COLO829 (cell line): ENCODE measurements around the gene KRTAP10-6.
"Not testable (repeated sequence)": the region's sequence is repeated elsewhere in the genome, so short reads cannot be mapped to it uniquely, and the experiment has no call there.

Experiments
- DNase-seq: peaks from one replicate; pipeline ENCODE4 v3.0.0; 2012; ENCODE audit warnings: low spot score

Gene KRTAP10-6

DNA sequence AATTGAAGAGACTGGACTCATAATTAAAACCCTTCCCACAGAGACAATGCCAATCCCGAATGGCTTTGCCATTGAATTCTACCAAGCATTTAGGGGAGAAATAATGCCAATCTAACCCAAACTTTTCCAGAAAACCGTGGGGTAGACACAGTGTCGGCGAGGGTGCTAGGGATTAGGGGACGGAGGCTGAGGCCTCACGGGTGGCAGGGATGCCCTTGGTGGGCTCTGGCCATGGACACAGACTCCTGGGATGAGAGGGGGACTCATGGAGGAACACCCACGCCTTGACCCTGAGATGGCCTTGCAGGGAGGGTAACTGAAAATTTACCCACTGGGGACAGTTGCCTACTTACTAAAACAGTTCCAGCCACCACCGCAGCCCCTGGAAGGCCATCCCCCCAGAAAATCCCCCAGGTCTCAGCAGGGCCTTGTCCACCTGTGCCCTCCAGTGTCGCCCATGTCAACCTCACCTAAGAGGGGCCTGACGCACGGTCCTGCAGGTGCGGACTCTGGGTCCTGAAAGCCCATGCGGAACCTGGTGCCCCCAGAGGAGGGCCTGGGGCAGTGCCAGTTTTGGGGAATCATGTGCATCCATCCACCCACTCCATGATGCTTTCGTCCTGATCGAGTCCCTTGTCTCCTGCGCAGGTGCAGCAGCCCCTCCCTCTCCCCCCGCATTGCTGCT lies 13.8 kb downstream of the KRTAP10-6 start:
- no peak for DNase-seq

DNA sequence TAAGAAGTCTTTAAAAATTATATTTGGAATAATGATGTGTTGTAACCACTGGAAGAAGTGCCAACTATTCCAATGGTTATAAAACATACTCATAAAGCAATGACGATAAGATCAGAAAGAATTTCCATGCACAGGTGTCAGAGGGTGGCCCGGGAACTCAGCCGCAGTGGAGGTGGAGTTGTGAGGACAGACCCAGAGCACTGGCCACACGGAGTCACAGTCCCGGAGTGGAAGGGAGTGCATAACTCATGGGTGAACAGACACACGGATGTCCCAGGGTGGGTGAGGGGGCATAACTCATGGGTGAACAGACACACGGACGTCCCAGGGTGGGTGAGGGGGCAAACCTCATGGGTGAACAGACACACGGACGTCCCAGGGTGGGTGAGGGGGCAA lies 16.3 kb downstream of the KRTAP10-6 start:
- no peak for DNase-seq

DNA sequence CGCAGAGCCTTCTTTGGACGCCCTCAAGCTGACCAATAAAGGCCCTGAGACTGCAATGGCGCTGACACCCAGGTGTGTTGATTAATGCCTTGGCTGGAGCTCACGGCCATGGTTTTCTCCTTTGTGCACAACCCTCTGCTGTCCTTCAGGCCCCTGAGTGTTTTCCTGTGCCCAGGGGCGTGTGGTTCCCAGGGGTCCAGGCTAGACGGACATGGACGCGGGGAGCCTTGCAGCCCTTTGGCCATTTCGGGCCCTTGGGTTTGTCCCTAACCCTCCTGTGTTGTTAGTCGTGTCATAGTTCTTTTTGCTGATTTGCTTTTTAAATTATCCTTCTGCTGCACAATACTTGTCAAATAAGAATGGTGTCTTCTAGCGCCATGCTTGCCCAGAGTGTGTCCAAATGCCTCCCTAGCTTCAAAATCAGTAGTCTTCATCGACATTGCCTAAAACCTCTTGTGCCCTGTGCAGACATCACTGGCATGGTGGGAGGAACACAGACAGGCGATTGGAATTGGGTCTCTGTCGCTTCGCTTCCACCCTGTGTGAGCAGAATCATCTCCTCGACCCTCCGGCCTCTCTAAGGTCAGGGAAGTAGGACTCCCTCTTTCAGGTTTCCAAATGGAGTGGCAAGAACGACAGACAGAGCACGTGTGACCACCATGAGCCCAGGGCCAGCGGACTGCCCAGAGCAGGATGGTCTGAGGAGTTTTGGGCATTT lies 16.8 kb downstream of the KRTAP10-6 start:
- DNase-seq, result no peak

DNA sequence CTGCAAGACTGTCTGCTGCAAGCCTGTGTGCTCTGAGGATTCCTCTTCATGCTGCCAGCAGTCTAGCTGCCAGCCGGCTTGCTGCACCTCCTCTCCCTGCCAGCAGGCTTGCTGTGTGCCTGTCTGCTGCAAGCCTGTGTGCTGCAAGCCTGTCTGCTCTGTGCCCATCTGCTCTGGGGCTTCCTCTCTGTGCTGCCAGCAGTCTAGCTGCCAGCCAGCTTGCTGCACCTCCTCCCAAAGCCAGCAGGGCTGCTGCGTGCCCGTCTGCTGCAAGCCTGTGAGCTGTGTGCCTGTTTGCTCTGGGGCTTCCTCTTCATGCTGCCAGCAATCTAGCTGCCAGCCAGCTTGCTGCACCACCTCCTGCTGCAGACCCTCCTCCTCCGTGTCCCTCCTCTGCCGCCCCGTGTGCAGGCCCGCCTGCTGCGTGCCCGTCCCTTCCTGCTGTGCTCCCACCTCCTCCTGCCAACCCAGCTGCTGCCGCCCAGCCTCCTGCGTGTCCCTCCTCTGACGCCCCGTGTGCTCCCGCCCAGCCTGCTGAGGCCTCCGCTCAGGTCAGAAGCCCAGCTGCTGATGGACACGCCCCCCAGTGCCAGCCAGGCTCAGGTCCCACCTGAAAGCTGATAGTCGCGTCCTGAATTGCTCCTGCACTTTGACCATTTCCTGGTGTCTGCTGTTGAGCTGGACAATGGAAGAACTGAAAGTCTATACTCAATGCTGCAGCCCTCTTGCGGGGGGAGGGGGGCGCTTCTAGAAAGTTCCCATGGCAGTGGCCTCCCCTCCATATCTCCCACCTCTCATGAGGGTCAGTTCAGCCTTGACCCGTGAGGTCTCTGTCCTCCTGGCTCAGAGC lies 17.6 kb downstream of the KRTAP10-6 start:
- no peak for DNase-seq

DNA sequence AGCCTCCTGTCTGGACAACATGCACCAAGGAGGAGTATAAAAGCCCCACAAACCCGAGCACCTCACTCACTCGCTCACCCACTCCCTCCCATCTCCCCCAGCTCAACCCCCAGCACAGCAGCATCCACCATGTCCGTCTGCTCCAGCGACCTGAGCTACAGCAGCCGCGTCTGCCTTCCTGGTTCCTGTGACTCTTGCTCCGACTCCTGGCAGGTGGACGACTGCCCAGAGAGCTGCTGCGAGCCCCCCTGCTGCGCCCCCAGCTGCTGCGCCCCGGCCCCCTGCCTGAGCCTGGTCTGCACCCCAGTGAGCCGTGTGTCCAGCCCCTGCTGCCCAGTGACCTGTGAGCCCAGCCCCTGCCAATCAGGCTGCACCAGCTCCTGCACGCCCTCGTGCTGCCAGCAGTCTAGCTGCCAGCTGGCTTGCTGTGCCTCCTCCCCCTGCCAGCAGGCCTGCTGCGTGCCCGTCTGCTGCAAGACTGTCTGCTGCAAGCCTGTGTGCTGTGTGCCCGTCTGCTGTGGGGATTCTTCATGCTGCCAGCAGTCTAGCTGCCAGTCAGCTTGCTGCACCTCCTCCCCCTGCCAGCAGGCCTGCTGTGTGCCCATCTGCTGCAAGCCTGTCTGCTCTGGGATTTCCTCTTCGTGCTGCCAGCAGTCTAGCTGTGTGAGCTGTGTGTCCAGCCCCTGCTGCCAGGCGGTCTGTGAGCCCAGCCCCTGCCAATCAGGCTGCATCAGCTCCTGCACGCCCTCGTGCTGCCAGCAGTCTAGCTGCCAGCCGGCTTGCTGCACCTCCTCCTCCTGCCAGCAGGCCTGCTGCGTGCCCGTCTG lies 18.5 kb downstream of the KRTAP10-6 start, which contains the start of gene KRTAP10-4:
KRTAP10-4 (plus strand) TSS at position 100 of the 827 bp plus-strand sequence; CDS start at position 130, 30 bp downstream.
- DNase-seq, result not testable (repeated sequence)

DNA sequence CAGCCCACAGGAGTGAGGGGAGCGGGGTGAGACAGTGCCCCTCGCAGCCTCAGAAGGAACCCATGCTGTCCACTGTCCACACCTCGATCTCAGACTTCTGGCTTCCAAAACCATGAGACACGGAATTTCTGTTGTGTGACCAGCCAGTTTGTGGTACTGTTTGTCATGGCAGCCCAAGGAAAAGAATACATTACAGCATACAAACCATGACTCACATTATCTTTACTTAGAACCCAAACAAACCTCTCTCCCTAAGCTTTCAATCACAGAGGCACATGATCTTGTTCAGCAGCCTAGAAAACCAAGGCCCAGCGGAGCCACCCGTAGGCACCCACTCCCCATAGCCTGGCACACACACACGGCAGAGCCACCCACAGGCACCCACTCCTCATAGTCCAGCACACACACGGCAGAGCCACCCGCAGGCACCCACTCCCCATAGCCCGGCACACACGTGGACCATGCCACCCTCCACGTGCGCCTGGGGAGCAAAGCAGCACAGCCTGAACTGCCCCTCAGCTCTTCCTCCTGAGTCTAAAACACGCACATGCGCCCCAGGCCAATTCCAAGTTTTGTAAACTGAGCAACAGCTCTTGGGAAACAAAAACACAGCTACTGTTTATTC lies 19.2 kb downstream of the KRTAP10-6 start:
- DNase-seq, result peak; percentile 16

DNA sequence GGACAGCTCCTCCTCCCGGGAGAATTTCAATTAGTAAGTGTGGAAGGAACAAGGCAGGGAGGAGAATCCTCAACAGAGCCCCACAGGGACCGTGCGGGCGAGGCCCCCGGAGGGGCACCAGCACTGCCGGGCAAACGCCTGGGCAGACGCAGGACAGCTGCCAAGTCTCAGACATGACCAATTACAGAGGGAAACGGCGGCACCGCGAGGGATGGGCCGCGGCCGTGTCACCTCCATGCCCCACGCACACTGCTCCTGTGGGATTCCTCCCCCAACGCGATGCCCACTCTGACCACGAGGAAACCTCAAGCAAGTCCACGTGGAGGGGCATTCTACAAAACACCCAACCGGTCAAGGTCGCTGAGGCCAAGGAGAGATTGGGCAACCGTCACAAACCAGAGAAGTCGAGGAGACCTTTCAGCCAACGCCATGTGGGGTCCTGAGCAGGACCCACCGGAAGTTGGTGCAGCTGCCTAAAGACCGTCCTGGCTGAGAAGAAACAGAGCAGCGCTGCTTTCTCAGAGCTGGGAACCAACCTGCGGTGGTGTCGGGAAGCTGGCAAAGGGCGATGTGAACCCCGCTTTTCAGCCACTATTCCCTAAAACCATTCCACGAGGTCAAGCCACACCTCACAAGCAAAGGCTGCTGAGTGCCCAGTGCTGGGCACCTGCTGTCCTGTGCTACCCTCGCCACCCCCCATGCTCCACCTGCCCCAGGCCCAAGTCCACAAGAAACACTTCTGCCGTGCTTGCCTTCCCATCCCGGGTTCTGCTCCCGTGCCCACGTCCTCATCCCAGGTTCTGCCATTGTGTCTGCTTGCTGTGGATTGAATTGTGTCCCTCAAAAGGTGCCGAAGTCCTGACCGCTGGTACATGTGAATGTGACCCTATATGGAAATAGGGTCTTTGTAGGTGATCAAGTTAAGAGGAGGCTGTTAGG lies 20.2 kb downstream of the KRTAP10-6 start:
- DNase-seq, result no peak

DNA sequence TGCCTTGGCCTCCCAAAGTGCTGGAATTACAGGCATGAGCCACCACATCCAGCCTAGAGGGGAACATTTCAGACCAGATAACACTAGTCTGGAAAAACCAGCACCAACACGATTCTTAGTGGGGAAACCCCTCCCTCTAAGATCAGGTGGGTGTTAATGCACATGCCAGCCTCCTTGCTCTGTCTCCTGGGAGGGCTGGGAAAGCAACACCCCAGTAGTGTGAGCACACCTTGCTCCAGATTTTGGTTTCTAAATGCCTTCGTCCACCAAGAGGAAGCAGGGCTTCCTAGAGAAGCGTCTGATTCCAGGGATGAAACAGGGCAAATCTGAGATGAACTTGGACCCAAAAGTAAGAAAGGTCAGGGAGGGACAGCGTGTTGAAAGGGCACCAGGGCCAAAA lies 21.0 kb downstream of the KRTAP10-6 start:
- DNase-seq, result no peak

DNA sequence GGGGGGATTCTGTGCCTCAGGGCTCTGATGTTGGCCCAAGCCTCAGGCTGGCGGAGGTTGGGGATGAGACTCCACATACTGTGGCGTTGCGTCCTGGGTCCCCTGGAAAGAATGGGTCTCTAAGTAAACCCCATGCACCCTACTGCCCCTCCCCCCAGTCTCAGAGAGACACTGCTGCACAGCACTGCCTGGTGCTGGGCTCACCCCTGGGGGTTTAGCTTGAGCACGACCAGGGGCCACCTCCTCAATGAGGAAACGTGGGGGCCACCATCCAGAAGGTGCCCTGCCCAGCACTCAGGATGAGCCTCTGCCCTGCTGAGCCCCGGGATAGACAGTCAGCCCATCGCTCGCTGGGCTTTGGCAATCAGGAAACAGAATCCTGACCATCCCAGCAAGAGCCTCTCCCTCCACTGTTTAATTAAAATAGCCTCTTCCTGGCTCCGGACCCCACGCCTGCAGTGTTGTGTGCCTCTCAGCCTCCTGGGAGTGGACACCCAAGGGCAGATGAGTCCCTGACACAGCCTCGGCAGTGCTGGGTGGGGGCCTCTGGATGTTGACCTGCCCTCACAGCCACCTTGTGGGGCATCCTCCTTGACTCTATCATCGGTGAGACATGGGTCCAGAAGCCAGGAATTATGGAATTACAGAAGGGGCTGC lies 22.3 kb downstream of the KRTAP10-6 start:
- DNase-seq, result no peak

DNA sequence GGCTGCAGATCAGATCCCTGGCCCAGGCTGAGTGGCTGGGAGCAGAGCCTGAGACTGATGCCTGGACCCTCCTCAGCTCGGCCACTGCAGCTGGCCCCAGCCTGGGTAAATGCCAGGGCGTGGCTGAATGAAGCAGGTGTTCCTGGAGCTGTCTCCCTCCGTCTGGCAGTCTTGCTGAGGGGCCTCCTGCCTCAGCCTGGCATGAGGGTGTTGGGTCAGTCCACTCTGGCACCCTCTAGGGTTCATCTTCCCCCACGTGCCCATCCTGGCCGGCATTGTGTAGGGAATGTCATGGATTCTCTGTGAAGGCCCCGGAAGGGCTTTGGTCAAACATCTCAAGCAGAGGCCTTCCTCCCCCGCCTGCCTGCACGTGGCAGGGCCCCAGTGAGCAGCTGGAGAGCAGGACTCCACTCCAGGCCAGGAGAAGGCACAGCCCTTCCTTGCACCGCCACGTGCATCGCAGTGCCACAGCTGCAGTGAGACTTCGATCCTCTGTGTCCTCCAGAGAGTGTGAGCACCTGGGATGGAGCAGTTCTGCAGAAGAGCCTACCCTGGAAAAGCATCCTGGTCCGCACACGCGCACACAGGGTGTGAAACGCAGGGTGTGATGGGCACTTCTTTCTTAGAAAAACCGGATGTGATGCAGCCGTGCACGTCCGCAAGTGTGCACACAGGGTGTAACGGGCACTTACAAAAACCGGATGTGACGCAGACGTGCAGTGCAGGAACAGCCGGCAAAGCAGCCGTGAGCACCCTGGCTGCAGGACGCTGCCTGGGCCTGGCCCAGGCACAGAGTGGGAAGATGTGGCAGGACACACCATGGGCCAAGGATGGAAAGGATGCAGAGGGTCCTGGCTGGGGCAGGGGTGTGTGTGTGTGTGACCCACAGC lies 23.4 kb downstream of the KRTAP10-6 start:
- DNase-seq, result no peak

DNA sequence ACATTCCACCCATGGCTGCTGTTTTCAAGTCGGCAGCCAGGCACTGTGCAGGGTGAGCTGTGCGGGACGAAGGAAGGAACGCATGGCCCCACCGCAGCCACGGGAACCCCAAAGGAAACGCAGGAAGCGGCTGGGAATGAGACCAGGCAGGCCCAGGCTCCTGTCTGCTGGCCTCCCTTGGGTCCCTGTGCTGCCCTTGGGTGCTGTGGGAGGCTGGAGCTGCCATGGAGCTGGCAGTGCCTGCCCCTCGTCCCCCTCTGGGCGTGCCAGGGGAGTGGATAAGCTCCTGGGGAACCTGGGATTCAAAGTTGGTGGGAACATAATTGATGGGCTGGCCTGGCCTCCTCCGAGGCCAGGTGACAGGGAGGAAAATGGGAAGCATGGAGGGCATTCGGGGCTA lies 24.0 kb downstream of the KRTAP10-6 start:
- no peak for DNase-seq

DNA sequence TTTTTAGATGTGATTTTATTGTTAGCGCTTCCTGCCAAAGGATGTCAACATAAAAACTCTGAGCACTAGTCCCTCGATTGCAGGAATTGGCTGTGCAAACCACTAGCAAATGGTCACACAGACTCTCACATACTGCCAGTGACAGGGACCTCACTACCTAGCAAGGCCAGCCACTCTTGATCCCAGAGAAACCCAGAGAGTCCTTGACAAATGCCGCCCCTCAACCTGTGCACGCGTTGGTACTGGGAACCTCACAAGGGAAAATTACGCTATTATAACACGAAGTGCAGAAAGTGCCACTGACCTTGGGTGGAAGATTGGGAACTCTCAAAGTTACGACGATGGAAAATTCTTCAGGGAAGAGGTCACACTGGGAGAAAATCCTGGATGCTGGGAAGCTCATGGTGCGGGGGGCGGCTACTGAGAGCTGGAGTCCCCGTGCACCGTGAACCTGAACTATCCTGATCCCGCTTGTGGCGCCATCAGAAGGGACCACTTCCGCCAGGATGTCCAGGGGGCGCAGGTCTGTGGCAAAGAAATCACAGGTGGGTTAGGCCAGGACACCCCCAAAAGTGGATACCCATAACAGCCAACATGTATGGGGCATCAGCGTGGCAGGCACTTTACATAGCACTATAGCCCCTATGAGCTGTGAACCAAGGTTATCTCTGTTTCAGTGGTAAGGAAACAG lies 24.7 kb downstream of the KRTAP10-6 start:
- DNase-seq, result no peak

DNA sequence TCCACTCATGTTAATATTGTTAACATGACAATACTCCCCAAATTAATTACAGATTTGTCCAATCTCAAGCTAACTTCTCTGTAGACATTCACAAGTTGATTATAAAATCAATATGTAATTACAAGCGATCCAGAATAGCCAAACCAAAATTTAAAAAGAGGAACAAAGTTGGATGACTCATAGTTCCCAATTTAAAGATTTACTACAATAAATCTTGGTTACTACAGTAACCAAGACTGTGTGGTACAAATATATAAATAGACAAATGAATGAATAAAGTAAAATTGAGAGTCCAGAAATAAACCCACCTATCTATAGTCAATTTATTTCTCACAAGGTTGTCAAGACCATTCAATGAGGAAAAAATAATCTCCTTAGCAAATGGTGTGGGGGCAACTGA lies 25.9 kb downstream of the KRTAP10-6 start:
- DNase-seq, result no peak

DNA sequence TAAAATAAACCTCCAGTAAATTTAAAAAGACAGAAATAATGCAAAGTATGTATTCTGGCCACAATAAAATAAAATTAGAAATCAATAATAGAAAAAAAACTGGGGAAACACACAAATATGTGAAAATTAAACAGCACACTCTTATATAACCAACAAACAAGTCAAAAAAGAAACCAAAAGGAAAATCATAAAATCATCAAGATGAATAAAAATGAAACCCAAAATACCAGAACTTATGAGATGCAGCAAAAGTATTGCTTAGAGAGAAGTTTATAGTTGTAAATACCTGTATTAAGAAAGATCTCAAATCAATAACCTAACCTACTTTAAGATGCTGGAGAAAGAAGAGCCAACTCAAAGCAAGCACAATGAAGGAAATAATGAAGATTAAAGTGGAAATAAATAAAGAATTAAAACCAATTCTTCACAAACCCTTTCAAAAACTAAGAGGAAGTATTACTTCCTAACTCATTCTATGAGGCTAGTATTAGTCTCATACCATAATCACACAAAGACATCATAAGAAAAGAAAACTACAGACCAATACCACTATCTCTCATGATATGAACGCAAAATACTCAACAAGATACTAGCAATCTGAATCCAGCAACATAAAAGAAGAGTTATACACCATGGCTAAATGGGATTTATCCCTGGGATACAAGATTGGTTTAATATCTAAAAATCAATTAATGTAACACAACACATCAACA lies 27.3 kb downstream of the KRTAP10-6 start:
- no peak for DNase-seq

DNA sequence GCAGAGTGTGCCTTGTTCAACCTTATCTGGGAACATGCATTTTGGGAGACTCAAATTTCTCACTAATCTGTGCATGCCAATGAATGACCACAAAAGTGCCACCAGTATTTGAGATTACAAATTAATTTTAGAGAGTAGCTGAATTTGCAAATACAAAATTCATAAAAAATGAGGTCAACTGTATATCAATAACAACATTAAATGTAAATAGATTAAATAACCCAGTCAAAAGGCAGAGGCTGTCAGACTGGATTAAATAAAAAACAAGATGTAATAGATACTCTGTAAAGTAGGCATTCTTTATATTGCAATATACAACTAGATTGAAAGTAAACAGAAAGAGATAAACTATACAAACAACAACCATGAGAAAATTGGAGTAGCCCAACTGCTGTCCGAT lies 28.2 kb downstream of the KRTAP10-6 start:
- no peak for DNase-seq

DNA sequence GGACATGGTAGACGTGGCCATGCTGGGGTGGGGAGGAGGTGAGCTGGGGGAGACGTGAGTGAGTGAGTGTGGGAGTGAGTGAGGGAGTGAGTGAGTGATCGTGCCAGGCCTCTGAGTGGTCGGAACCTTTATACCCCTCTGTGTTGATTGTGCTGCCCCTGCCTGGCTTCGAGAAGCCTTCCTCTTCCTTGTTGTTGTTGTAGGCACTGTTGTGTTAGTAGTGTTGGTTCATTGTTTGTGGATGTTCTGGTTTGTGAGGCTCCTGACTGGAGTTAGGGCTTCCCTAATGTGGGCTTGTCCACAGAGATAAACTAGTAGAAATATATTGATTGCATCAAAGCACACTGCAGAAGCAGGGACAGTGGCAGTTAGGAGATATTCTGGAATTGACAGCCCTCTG lies 33.6 kb downstream of the KRTAP10-6 start, which contains the start of gene KRTAP10-3:
KRTAP10-3 (minus strand) TSS at position 101 of the 400 bp plus-strand sequence; CDS start at position 21, 80 bp downstream.
- DNase-seq, result no peak

DNA sequence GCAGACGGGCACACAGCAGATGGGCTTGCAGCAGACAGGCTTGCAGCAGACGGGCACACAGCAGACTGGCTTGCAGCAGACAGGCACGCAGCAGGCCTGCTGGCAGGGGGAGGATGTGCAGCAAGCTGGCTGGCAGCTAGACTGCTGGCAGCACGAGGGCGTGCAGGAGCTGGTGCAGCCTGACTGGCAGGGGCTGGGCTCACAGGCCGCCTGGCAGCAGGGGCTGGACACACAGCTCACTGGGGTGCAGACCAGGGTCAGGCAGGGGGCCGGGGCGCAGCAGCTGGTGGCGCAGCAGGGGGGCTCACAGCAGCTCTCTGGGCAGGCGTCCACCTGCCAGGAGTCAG lies 34.0 kb downstream of the KRTAP10-6 start:
- not testable (repeated sequence) for DNase-seq
